Upper lobe of left lung (tissue), 6 donors: ENCODE data around the gene AVPR1A. TPM values are rescaled to one million over a fixed set of nuclear protein-coding genes. Genes with fewer than 3 reads are reported as not detected.
A peak's percentile ranks its signal among the peaks of the same experiment; 100 is the strongest.

Source experiments
- ATAC-seq, 2 donors: fragments of 200-7000 bp; cut with Tn5 transposase; one replicate each; pipeline ENCODE4 v1.9.1; 2022; ENCODE audit warnings: mild to moderate bottlenecking in 2 of 2, moderate library complexity in 2 of 2; ENCODE audit not compliant: low FRiP score in 2 of 2
- DNase-seq, 2 donors: peaks; one replicate each; pipeline ENCODE4 v3.0.0-alpha.2; 2019 to 2020
- H3K27ac ChIP-seq, 4 donors: fragments of 200-600 bp; sonication (generic); one replicate each; pipeline ENCODE4 v1.5.1; 2016 to 2019
- H3K27me3 ChIP-seq, 4 donors: fragments of 200-600 bp; sonication (generic); one replicate each; pipeline ENCODE4 v1.5.1; 2017 to 2019
- H3K36me3 ChIP-seq, 4 donors: fragments of 200-600 bp; sonication (generic); one replicate each; pipeline ENCODE4 v1.5.1; 2016 to 2019
- H3K4me1 ChIP-seq, 4 donors: fragments of 200-600 bp; sonication (generic); one replicate each; pipeline ENCODE4 v1.5.1; 2018 to 2019
- H3K4me3 ChIP-seq, 4 donors: fragments of 200-600 bp; sonication (generic); one replicate each; pipeline ENCODE4 v1.5.1; 2017 to 2019; ENCODE audit warnings: mild to moderate bottlenecking in 2 of 4, moderate library complexity in 1 of 4
- H3K9me3 ChIP-seq, 4 donors: fragments of 200-600 bp; sonication (generic); one replicate each; pipeline ENCODE4 v1.5.1; 2018 to 2019
- CTCF ChIP-seq, 6 experiments: fragments of 450-650 bp in 4 of 6; fragments of 200-600 bp in 2 of 6; sonication (generic) in 2 of 6; IDR thresholded peaks; one replicate each; pipeline ENCODE4 v1.5.1; 2016 to 2019; ENCODE audit warnings: antibody characterized with exemption in 6 of 6
- EP300 ChIP-seq, 4 donors: sonication (generic); formaldehyde crosslinking; IDR thresholded peaks; one replicate each; pipeline ENCODE4 v1.5.1; 2017; ENCODE audit warnings: antibody characterized with exemption in 4 of 4, control low read depth in 2 of 4
- POLR2A ChIP-seq, 4 donors: fragments of 450-650 bp; IDR thresholded peaks; one replicate each; pipeline ENCODE4 v1.5.1; 2016 to 2017; ENCODE audit warnings: antibody characterized with exemption in 4 of 4, mild to moderate bottlenecking in 2 of 4
- POLR2AphosphoS5 ChIP-seq, 2 donors: sonication (generic); formaldehyde crosslinking; IDR thresholded peaks; one replicate each; pipeline ENCODE4 v1.5.1; 2017; ENCODE audit warnings: antibody characterized with exemption in 2 of 2
- WGBS, 2 donors: methylation state at CpG; one replicate each; pipeline ENCODE4 v1.1.5; 2017 to 2018; 5-methylcytosine and 5-hydroxymethylcytosine counted together
- total RNA-seq, 6 donors: library from RNA; depleted of rRNA in 4 of 6; stranded (reverse); fragments of >200 nt in 4 of 6; gene quantifications; one replicate each; pipeline versions ENCODE4 v1.1.0 to v1.2.1, GENCODE V29; 2016 to 2021
- donor health status: DM: no; HTN: no; CAD: no; lungs with moderate emphysema.
- donor health status: DM: no; HTN: yes; CAD: no; lungs with severe emphysema.

The AVPR1A gene
- total RNA-seq, 6 donors from 2014 or later = 0.33 to 2.5 (median 0.74) TPM; not detected in 1

DNA sequence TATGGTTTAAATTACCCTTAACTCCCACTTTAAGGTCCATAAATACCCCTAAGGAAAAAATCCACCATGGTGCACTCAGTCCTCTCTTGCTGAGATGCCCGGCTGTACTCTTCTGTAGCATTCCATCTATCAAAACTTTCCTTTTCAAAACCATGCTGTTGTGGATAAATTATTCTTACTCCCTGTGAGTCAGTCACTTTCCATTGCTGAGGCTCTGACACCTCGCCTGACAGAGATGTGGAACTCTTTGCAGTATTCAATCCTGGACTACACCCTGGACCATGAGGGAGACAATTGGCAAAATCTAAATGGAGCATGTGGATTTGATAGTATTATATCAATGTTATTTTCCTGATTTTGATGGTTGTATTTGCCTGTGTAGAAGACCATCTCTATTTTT, 49.1 kb downstream of the AVPR1A start:
- no peak overlapping the region for H3K27ac ChIP-seq
- 65 to 80% methylated on average over 2 of the region's 2 CpGs for WGBS, 2 donors
- no peak overlapping the region for H3K4me3 ChIP-seq
- ATAC-seq = no peak
- H3K9me3 ChIP-seq = no peaks in the 10 kb centered on the region
- H3K4me1 ChIP-seq = no peaks in the 10 kb centered on the region
- no peaks in the 10 kb centered on the region for H3K36me3 ChIP-seq
- H3K27me3 ChIP-seq = no peaks in the 10 kb centered on the region
- DNase-seq = no peak
- no peak for TF ChIP-seq EP300 (IDR thresholded peaks at IDR 0.05)
- no peak for TF ChIP-seq POLR2AphosphoS5 (IDR thresholded peaks at IDR 0.05)
- TF ChIP-seq POLR2A (IDR thresholded peaks at IDR 0.05) = no peak
- TF ChIP-seq CTCF (IDR thresholded peaks at IDR 0.05) = no peak

DNA sequence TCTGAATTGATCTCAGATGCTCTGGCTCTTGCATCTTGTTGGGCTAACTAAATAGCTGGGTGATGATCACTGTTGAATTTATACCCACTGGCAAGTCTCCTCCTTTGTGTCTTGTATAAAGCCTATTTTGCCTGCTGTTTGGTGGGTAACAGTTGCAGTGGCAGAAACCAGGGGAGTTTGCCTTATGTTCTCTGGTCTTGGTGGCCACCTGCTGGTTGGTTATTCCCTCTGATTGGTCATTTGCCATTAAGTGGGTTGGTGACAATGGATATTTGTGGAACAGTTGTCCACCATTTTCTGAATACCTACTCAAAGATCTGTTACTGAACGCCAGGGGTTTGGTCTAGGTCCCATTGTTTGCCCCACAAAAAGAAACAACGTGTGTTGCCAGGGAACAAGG, 52.1 kb downstream of the AVPR1A start:
- TF ChIP-seq POLR2AphosphoS5 (IDR thresholded peaks at IDR 0.05) (no peak), EP300 (IDR thresholded peaks at IDR 0.05) (no peak), POLR2A (IDR thresholded peaks at IDR 0.05) (no peak), CTCF (IDR thresholded peaks at IDR 0.05) (no peak)
- Histone ChIP-seq H3K9me3 (no peaks in the 10 kb centered on the region), H3K27me3 (no peaks in the 10 kb centered on the region), H3K27ac (no peak overlapping the region), H3K36me3 (no peaks in the 10 kb centered on the region), H3K4me3 (no peak overlapping the region), H3K4me1 (no peaks in the 10 kb centered on the region)
- ATAC-seq = no peak
- 84 to 94% methylated on average over 2 of the region's 2 CpGs for WGBS, 2 donors
- no peak for DNase-seq

- H3K36me3 ChIP-seq = no peaks in the 10 kb centered on the region
- ATAC-seq (no peak), DNase-seq (peak in 1 of 2 donors; percentile 17)
- no peaks in the 10 kb centered on the region for H3K9me3 ChIP-seq
- TF ChIP-seq POLR2A (IDR thresholded peaks at IDR 0.05) (no peak), CTCF (IDR thresholded peaks at IDR 0.05) (no peak), POLR2AphosphoS5 (IDR thresholded peaks at IDR 0.05) (no peak), EP300 (IDR thresholded peaks at IDR 0.05) (no peak)
- no peaks in the 10 kb centered on the region for H3K4me1 ChIP-seq
- H3K4me3 ChIP-seq = no peak overlapping the region
- H3K27ac ChIP-seq = no peak overlapping the region
- H3K27me3 ChIP-seq = no peaks in the 10 kb centered on the region
- 91 to 95% methylated on average over 7 of the region's 7 CpGs for WGBS, 2 donors
Measured at GRCh38 chr12:63095369-63095980, 55.5 kb downstream of the AVPR1A start.

GRCh38 chr12:63093711-63094110, 57.3 kb downstream of the AVPR1A start:
- no peak for TF ChIP-seq EP300 (IDR thresholded peaks at IDR 0.05)
- no peak for TF ChIP-seq POLR2A (IDR thresholded peaks at IDR 0.05)
- TF ChIP-seq POLR2AphosphoS5 (IDR thresholded peaks at IDR 0.05) = no peak
- TF ChIP-seq CTCF (IDR thresholded peaks at IDR 0.05) = no peak

GRCh38 chr12:63093084-63093483, 57.9 kb downstream of the AVPR1A start:
- no peaks in the 10 kb centered on the region for H3K9me3 ChIP-seq
- DNase-seq (no peak), ATAC-seq (no peak)
- no peak overlapping the region for H3K4me3 ChIP-seq
- TF ChIP-seq EP300 (IDR thresholded peaks at IDR 0.05) (no peak), CTCF (IDR thresholded peaks at IDR 0.05) (no peak), POLR2AphosphoS5 (IDR thresholded peaks at IDR 0.05) (no peak), POLR2A (IDR thresholded peaks at IDR 0.05) (no peak)
- no peaks in the 10 kb centered on the region for H3K36me3 ChIP-seq
- no peak overlapping the region for H3K27ac ChIP-seq
- WGBS, 2 donors = 72 to 78% methylated on average over 2 of the region's 2 CpGs
- H3K4me1 ChIP-seq = no peaks in the 10 kb centered on the region
- H3K27me3 ChIP-seq = no peaks in the 10 kb centered on the region

More at GRCh38 chr12:63093711-63094110, 57.3 kb downstream of the AVPR1A start:
- H3K36me3 ChIP-seq = no peaks in the 10 kb centered on the region
- DNase-seq = no peak
- H3K27ac ChIP-seq = no peak overlapping the region
- no peak for ATAC-seq
- H3K27me3 ChIP-seq = no peaks in the 10 kb centered on the region
- no peaks in the 10 kb centered on the region for H3K9me3 ChIP-seq
- no peaks in the 10 kb centered on the region for H3K4me1 ChIP-seq
- no peak overlapping the region for H3K4me3 ChIP-seq
- 50 to 63% methylated on average over 2 of the region's 2 CpGs for WGBS, 2 donors
